Breast epithelium (tissue), 4 donors: ENCODE measurements around the gene PAQR8. TPM values are rescaled to one million over a fixed set of nuclear protein-coding genes. Genes with fewer than 3 reads are reported as not detected.
"Not testable (repeated sequence)": the region's sequence is repeated elsewhere in the genome, so short reads cannot be mapped to it uniquely, and the experiment has no call there.

Experiments
- DNase-seq, 2 donors: peaks; one replicate each; pipeline ENCODE4 v3.0.0-alpha.2; 2019; ENCODE audit warnings: low spot score in 2 of 2
- H3K27ac ChIP-seq, 2 donors: fragments of 200-600 bp; sonication (generic) in 1 of 2; one replicate each; pipeline ENCODE4 v1.5.1; 2016 to 2019; ENCODE audit warnings: mild to moderate bottlenecking in 1 of 2
- H3K27me3 ChIP-seq, 2 donors: fragments of 200-600 bp; sonication (generic) in 1 of 2; one replicate each; pipeline versions ENCODE4 v1.5.1 to v1.6.0; 2017 to 2019; ENCODE audit warnings: control low read depth in 1 of 2, mild to moderate bottlenecking in 1 of 2
- H3K36me3 ChIP-seq: fragments of 200-600 bp; one replicate; pipeline ENCODE4 v1.5.1; 2019
- H3K4me1 ChIP-seq, 2 donors: fragments of 200-600 bp; sonication (generic); one replicate each; pipeline ENCODE4 v1.5.1; 2016 to 2019; ENCODE audit warnings: control low read depth in 1 of 2
- H3K4me3 ChIP-seq, 3 donors: fragments of 200-600 bp; sonication (generic); 1 replicate in 2 of 3; 2 replicates in 1 of 3; pipeline ENCODE4 v1.5.1; 2016 to 2019; ENCODE audit warnings: mild to moderate bottlenecking in 3 of 3, moderate library complexity in 2 of 3
- H3K9me3 ChIP-seq, 2 donors: fragments of 200-600 bp; sonication (generic) in 1 of 2; one replicate each; pipeline ENCODE4 v1.5.1; 2016 to 2019; ENCODE audit warnings: control low read depth in 1 of 2
- POLR2A ChIP-seq: fragments of 450-650 bp; IDR thresholded peaks from one replicate; pipeline ENCODE4 v1.6.1; 2016; ENCODE audit warnings: antibody characterized with exemption, mild to moderate bottlenecking, moderate library complexity
- POLR2AphosphoS5 ChIP-seq, 3 donors: sonication (generic); formaldehyde crosslinking; IDR thresholded peaks; one replicate each; pipeline ENCODE4 v1.6.1; 2017; ENCODE audit warnings: antibody characterized with exemption in 3 of 3
- intact Hi-C: fragments of 100-400 bp; cut with DNase I; formaldehyde crosslinking; loops from one replicate; pipeline ENCODE4 v1.15.1; 2023; ENCODE audit warnings: low total_unique reads
- total RNA-seq, 3 donors: library from RNA; depleted of rRNA; stranded (reverse); fragments of >200 nt; gene quantifications; one replicate each; pipeline ENCODE4 v1.1.0, GENCODE V29; 2016
- TF ChIP-seq, protein P1 (sequence below), 3 donors: fragments of 450-650 bp; IDR thresholded peaks; one replicate each; pipeline ENCODE4 v1.5.1; 2016 to 2017; ENCODE audit warnings: antibody characterized with exemption in 3 of 3, mild to moderate bottlenecking in 3 of 3, moderate library complexity in 3 of 3

The PAQR8 gene
- total RNA-seq, 3 donors from 2014 or later = 4.0 to 4.6 (median 4.3) TPM

DNA sequence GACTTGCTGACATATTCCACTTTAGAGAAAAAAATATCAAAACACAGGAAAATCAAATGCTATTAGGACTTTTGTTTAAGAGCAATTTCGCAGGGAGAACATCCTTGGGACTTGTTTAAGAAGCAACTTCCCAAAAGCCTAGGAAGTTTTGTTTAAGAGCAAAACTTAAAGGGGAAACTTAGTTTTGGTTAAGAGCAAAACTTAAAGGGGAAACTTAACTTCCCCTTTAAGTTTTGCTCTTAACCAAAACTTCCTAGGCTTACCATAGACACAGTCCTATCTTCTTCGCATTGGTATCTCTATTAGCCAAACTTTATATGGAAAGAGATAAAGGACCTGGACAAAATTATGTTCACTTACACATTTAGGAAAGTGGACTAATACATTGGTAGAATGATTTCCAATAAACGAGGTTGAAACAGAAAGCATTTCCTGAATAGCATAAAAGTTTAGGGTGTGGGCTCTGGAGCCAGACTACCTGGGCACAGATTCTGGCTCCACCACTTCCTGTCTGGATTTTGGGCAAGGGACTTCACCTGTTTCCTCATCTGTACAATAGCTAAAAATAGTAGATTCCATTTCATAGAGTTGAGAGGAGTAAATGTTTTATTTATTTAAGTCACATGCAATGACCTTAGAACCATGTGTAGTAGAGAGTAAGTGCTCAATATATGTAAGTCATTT, 15.7 kb downstream of the PAQR8 start:
- TF ChIP-seq POLR2A (no peak), POLR2AphosphoS5 (IDR thresholded peaks at IDR 0.05) (no peak)
- TF ChIP-seq, protein P1, sequence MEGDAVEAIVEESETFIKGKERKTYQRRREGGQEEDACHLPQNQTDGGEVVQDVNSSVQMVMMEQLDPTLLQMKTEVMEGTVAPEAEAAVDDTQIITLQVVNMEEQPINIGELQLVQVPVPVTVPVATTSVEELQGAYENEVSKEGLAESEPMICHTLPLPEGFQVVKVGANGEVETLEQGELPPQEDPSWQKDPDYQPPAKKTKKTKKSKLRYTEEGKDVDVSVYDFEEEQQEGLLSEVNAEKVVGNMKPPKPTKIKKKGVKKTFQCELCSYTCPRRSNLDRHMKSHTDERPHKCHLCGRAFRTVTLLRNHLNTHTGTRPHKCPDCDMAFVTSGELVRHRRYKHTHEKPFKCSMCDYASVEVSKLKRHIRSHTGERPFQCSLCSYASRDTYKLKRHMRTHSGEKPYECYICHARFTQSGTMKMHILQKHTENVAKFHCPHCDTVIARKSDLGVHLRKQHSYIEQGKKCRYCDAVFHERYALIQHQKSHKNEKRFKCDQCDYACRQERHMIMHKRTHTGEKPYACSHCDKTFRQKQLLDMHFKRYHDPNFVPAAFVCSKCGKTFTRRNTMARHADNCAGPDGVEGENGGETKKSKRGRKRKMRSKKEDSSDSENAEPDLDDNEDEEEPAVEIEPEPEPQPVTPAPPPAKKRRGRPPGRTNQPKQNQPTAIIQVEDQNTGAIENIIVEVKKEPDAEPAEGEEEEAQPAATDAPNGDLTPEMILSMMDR (IDR thresholded peaks at IDR 0.05) = no peak

DNA sequence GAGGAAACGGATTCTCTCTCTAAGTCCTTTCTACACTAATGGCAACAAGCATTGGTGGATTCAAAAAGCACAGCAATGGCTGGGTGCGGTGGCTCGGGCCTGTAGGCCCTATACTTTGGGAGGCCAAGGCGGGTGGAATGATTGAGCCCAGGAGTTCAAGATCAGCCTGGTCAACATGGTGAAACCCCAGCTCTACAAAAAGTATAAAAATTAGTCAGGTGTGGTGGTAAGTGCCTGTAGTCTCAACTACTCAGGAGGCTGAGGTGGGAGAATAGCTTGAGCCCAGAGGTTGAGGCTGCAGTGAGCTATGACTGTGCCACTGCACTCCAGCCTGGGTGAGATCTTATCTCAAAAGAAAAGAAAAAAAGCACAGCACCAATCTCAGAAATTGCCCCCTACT, 19.3 kb downstream of the PAQR8 start:
- intact Hi-C loops = no loop called here
- no peak for TF ChIP-seq POLR2AphosphoS5 (IDR thresholded peaks at IDR 0.05)
- no peak for TF ChIP-seq POLR2A
- TF ChIP-seq, protein P1 (IDR thresholded peaks at IDR 0.05) = no peak
- H3K4me3 ChIP-seq = no peak overlapping the region
- DNase-seq = no peak
- H3K27me3 ChIP-seq = no peaks in the 10 kb centered on the region
- H3K4me1 ChIP-seq = no peaks in the 10 kb centered on the region
- no peaks in the 10 kb centered on the region for H3K9me3 ChIP-seq
- H3K36me3 ChIP-seq = no peaks in the 10 kb centered on the region
- no peak overlapping the region for H3K27ac ChIP-seq

More for the DNA sequence above, 15.7 kb downstream of the PAQR8 start:
- Histone ChIP-seq H3K4me1 (no peaks in the 10 kb centered on the region), H3K9me3 (no peaks in the 10 kb centered on the region), H3K27ac (no peak overlapping the region), H3K4me3 (no peak overlapping the region), H3K36me3 (no peaks in the 10 kb centered on the region), H3K27me3 (no peaks in the 10 kb centered on the region)
- intact Hi-C loops = no loop called here
- no peak for DNase-seq

DNA sequence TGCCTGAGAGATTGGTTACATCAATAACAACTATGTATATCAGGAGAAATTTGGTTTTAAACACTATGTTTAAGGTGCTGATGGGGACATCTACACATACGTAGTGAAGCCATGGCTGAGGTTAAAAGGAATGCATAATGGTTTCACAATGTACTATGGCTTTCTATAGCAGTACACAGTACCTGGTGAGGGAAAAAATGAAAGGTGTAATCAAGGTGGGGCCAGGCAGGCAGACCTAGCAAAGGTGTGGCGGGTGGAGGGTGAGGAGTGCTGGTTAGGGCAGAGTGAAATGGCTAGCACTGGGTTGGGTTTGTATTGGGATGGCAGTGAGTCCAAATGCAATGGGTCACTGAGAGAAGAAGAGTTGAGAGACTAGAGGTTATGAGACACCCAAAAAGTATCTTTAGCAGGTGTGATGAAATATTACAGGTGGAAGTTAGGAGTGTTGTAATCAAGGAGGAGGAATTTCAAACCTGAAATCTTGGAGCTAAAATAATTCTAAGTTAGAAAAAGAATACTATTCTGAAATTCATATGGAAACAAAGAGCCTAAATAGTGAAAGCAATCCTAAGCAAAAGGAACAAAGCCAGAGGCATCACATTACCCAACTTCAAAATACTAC, 22.3 kb downstream of the PAQR8 start:
- TF ChIP-seq POLR2A = no peak
- TF ChIP-seq, protein P1 (IDR thresholded peaks at IDR 0.05) = no peak
- TF ChIP-seq POLR2AphosphoS5 (IDR thresholded peaks at IDR 0.05) = no peak
- intact Hi-C loops = no loop called here

DNA sequence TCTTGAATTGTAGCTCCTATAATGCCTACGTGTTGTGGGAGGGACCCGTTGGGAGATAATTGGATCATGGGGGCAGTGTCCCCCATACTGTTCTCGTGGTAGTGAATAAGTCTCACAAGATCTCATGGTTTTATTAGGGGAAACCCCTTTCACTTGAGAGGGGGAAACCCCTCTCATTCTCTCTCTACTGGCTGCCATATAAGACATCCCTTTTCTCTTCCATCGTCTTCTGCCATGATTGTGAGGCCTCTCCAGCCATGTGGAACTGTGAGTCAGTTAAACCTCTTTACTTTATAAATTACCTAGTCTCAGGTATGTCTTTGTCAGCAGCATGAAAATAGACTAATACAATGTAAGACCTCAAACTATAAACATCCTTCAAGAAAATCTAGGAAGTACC, 23.1 kb downstream of the PAQR8 start:
- intact Hi-C loops = no loop called here
- TF ChIP-seq, protein P1 (IDR thresholded peaks at IDR 0.05) = no peak
- no peak for TF ChIP-seq POLR2A
- TF ChIP-seq POLR2AphosphoS5 (IDR thresholded peaks at IDR 0.05) = no peak
- no peak overlapping the region for H3K27ac ChIP-seq
- no peaks in the 10 kb centered on the region for H3K36me3 ChIP-seq
- no peak overlapping the region for H3K4me3 ChIP-seq
- H3K27me3 ChIP-seq = no peaks in the 10 kb centered on the region
- H3K9me3 ChIP-seq = no peaks in the 10 kb centered on the region
- no peak for DNase-seq
- peaks cover 0 to 4% of the 10 kb centered on the region in 2 donors for H3K4me1 ChIP-seq

More for the DNA sequence above, 22.3 kb downstream of the PAQR8 start:
- Histone ChIP-seq H3K36me3 (no peaks in the 10 kb centered on the region), H3K27me3 (no peaks in the 10 kb centered on the region), H3K9me3 (no peaks in the 10 kb centered on the region), H3K4me1 (no peaks in the 10 kb centered on the region), H3K4me3 (no peak overlapping the region), H3K27ac (no peak overlapping the region)
- DNase-seq = no peak

DNA sequence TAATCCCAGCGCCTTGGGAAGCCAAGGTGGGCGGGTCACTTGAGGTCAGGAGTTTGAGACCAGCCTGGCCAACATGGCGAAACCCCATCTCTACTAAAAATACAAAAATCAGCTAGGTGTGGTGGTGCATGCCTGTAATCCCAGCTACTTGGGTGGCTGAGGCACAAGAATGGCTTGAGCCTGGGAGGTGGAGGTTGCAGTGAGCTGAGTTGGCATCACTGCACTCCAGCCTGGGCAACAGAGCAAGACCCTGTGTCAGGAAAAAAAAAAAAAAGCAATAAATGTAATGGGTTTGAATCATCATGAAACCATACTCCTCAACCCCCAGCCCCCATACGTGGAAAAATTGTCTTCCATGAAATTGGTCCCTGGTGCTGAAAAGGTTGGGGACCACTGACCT, 26.2 kb downstream of the PAQR8 start:
- H3K4me3 ChIP-seq, H3K27ac ChIP-seq, H3K36me3 ChIP-seq, intact Hi-C loops, H3K4me1 ChIP-seq, H3K27me3 ChIP-seq, DNase-seq, H3K9me3 ChIP-seq: not testable (repeated sequence)
